ENCODE measurements around the gene LMBRD2.
"Not testable (repeated sequence)": the region's sequence is repeated elsewhere in the genome, so short reads cannot be mapped to it uniquely, and the experiment has no call there.

Gene LMBRD2

GRCh38 chr5:36151434-36152323, at the start of gene LMBRD2, which contains the start of gene SKP2:
TSS of gene LMBRD2 (minus strand) at chr5:36151887. CDS start at chr5:36143349, 8,538 bp downstream.
TSS of gene SKP2 (plus strand) at chr5:36152111. CDS start at chr5:36152263, 152 bp downstream.
- DNase-seq: peak; percentile 98

GRCh38 chr5:36200513-36200912, 48.8 kb upstream of the LMBRD2 start:
- no peak for DNase-seq

GRCh38 chr5:36199620-36200019, 47.9 kb upstream of the LMBRD2 start:
- DNase-seq: no peak

GRCh38 chr5:36198783-36199182, 47.1 kb upstream of the LMBRD2 start:
- DNase-seq: not testable (repeated sequence)

- DNase-seq: no peak
Measured at GRCh38 chr5:36198281-36198680, 46.6 kb upstream of the LMBRD2 start.

GRCh38 chr5:36193746-36194145, 42.1 kb upstream of the LMBRD2 start:
- DNase-seq: no peak

- not testable (repeated sequence) for DNase-seq
Measured at GRCh38 chr5:36184408-36184807, 32.7 kb upstream of the LMBRD2 start.

GRCh38 chr5:36181774-36182173, 30.1 kb upstream of the LMBRD2 start:
- DNase-seq: no peak

- no peak for DNase-seq
Measured at GRCh38 chr5:36180556-36181350, 29.1 kb upstream of the LMBRD2 start.

GRCh38 chr5:36179950-36180349, 28.3 kb upstream of the LMBRD2 start:
- DNase-seq: no peak

GRCh38 chr5:36178524-36178890, 26.8 kb upstream of the LMBRD2 start:
- no peak for DNase-seq

- DNase-seq: no peak
Measured at GRCh38 chr5:36177715-36178523, 26.2 kb upstream of the LMBRD2 start.

- DNase-seq: no peak
Measured at GRCh38 chr5:36177154-36177553, 25.5 kb upstream of the LMBRD2 start.

GRCh38 chr5:36175043-36175442, 23.4 kb upstream of the LMBRD2 start:
- no peak for DNase-seq

GRCh38 chr5:36174119-36174518, 22.4 kb upstream of the LMBRD2 start:
- DNase-seq: no peak

GRCh38 chr5:36173426-36173825, 21.7 kb upstream of the LMBRD2 start:
- no peak for DNase-seq

GRCh38 chr5:36172599-36172998, 20.9 kb upstream of the LMBRD2 start:
- no peak for DNase-seq

GRCh38 chr5:36170832-36171424, 19.2 kb upstream of the LMBRD2 start:
- DNase-seq: no peak

GRCh38 chr5:36168737-36169136, 17.1 kb upstream of the LMBRD2 start:
- DNase-seq: no peak

GRCh38 chr5:36164461-36164860, 12.8 kb upstream of the LMBRD2 start:
- DNase-seq: peak; percentile 44

- no peak for DNase-seq
Measured at GRCh38 chr5:36162810-36163486, 11.3 kb upstream of the LMBRD2 start.

- DNase-seq: no peak
Measured at GRCh38 chr5:36161361-36161760, 9.7 kb upstream of the LMBRD2 start.
